ENCODE data around the gene MLXIPL. TPM values are rescaled to one million over a fixed set of nuclear protein-coding genes. Genes with fewer than 3 reads are reported as not detected.

Gene MLXIPL
- total RNA-seq, 2 experiments from 2014 or later: not detected

DNA sequence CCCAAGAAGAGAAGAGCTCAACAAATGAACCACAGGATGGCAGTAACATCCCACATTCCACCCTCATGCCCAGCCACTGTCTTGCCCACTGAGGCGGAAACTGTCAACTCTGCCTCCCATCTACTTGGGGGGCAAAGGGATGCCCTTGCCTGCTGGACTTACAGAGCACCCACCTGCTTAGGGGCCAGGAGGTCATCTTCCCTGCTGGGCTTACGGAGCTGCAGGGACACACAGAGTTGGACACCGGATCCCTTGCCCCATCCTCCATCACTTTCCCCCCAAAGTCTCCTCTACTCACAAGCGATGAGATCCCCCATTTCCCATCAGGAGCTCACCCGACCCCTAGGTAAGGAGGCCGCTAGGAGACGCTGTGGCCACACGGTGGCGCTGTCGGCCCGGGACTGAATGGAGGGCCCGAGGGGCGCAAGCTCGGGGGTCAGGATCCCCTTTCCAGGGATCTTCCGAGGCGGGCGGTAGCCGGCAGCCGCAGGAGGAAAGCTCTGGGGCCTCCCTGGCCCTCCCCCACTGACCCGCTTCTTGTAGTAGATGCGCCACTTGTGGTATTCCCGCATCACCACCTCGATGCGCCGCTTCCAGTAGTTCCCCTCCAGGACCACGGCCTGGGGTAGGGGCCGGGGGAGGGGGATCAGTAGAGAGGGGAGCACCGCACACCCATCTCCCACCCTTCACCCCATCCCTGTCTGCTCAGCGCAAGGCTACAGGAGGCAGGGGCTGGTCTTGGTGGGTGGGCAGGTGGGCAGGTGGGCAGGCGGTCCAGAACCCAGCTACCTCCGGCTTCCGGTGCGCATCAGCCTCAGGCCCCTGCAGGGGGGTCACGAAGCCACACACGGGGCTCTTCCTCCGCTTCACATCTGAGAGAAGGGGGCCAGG, 17.3 kb downstream of the MLXIPL start:
- H3K36me3 ChIP-seq (ENCODE audit: insufficient read depth, low read length): no peaks in the 10 kb centered on the region
- TF ChIP-seq EZH2phosphoT487 (IDR thresholded peaks at IDR 0.05; ENCODE audit: borderline replicate concordance, low read depth, low read length): no peak
- TF ChIP-seq, protein P1, sequence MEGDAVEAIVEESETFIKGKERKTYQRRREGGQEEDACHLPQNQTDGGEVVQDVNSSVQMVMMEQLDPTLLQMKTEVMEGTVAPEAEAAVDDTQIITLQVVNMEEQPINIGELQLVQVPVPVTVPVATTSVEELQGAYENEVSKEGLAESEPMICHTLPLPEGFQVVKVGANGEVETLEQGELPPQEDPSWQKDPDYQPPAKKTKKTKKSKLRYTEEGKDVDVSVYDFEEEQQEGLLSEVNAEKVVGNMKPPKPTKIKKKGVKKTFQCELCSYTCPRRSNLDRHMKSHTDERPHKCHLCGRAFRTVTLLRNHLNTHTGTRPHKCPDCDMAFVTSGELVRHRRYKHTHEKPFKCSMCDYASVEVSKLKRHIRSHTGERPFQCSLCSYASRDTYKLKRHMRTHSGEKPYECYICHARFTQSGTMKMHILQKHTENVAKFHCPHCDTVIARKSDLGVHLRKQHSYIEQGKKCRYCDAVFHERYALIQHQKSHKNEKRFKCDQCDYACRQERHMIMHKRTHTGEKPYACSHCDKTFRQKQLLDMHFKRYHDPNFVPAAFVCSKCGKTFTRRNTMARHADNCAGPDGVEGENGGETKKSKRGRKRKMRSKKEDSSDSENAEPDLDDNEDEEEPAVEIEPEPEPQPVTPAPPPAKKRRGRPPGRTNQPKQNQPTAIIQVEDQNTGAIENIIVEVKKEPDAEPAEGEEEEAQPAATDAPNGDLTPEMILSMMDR (conservative IDR thresholded peaks at IDR 0.05; ENCODE audit: low read length): peak; percentile 96
- no peaks in the 10 kb centered on the region for H3K9me3 ChIP-seq (ENCODE audit: low read length)
- no peak overlapping the region for H3K4me2 ChIP-seq (ENCODE audit: low read length)
- H3K27ac ChIP-seq (ENCODE audit: low read depth, low read length, poor library complexity, severe bottlenecking): no peak overlapping the region
- peak; percentile 74 for DNase-seq (ENCODE audit: low spot score)
- no peaks in the 10 kb centered on the region for H3K9me2 ChIP-seq (ENCODE audit: insufficient read depth, low read length)
- ChIA-PET CTCF (ENCODE audit: unreplicated experiment) (interaction anchor here (0.6 to 1.0 kb wide), 4 partner anchors 80 to 131 kb away, joined by 3 to 7 read pairs (median 4); partner anchors contain the start of genes ABHD11 and STX1A), POLR2A (interaction anchor here (0.6 kb wide), 1 partner anchor 1386 kb away, joined by 7 read pairs; no protein-coding TSS in a partner anchor)
- no peaks in the 10 kb centered on the region for H3K79me2 ChIP-seq (ENCODE audit: insufficient read depth, low read depth, low read length)
- no peak overlapping the region for H2AFZ ChIP-seq (ENCODE audit: low read length)
- intact Hi-C loops (cut with micrococcal nuclease; ENCODE audit: unreplicated experiment): loop anchor here (1.0 to 2.0 kb wide), 4 partner anchors 60 to 248 kb away; partner anchors contain the start of gene VPS37D
- no peak overlapping the region for H3K4me3 ChIP-seq (ENCODE audit: low read depth, low read length, poor library complexity, severe bottlenecking)
- H4K20me1 ChIP-seq (ENCODE audit: insufficient read depth, low read length): no peaks in the 10 kb centered on the region
- H3K4me1 ChIP-seq (ENCODE audit: insufficient read depth, low read length, poor library complexity, severe bottlenecking): no peaks in the 10 kb centered on the region
- BruUV-seq (replicated peaks): no TSS peak

DNA sequence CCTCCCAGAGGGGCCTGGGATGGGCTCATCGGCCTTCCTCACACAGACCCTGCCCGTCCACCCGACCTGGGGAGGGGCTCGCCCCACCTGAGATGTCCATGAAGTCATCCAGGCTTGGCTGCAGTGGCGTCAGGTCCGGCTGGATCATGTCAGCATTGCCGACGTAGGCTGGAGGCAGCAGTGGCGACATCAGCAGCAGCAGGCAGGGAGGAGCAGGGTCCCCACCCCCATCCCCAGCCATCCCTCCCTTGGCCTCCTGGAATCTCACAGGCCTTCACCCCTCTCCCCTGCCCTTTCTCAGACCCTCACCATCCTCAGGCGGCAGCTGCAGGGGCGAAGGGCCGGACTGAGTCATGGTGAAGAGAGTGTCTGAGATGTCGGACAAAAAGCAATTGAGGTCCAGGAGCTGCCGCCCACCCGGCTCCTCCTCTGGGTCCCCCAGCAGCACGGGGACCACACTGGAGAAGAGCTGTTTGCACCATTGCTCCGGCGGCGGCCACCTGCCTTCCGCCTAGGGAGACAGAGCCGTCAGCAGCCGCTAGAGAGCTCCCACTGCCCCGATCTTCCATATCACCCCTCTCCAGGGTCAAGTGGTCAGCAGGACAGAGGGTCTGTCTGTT, 18.6 kb downstream of the MLXIPL start:
- H3K9me3 ChIP-seq (ENCODE audit: low read length): no peaks in the 10 kb centered on the region
- no peak overlapping the region for H2AFZ ChIP-seq (ENCODE audit: low read length)
- no TSS peak for BruUV-seq (replicated peaks)
- H3K9me2 ChIP-seq (ENCODE audit: insufficient read depth, low read length): no peaks in the 10 kb centered on the region
- no peak overlapping the region for H3K27ac ChIP-seq (ENCODE audit: low read depth, low read length, poor library complexity, severe bottlenecking)
- no peaks in the 10 kb centered on the region for H3K36me3 ChIP-seq (ENCODE audit: insufficient read depth, low read length)
- no peak for DNase-seq (ENCODE audit: low spot score)
- intact Hi-C loops (cut with micrococcal nuclease; ENCODE audit: unreplicated experiment): loop anchor here (2.0 kb wide), 1 partner anchor 129 kb away; no protein-coding TSS in a partner anchor
- ChIA-PET CTCF (ENCODE audit: unreplicated experiment) (interaction anchor here (0.7 kb wide), 1 partner anchor 23 kb away, joined by 3 read pairs; no protein-coding TSS in a partner anchor), POLR2A (no interaction called here)
- no peaks in the 10 kb centered on the region for H3K79me2 ChIP-seq (ENCODE audit: insufficient read depth, low read depth, low read length)
- no peaks in the 10 kb centered on the region for H3K4me1 ChIP-seq (ENCODE audit: insufficient read depth, low read length, poor library complexity, severe bottlenecking)
- H3K4me2 ChIP-seq (ENCODE audit: low read length): no peak overlapping the region
- TF ChIP-seq EZH2phosphoT487 (IDR thresholded peaks at IDR 0.05; ENCODE audit: borderline replicate concordance, low read depth, low read length): no peak
- TF ChIP-seq, protein P1 (conservative IDR thresholded peaks at IDR 0.05; ENCODE audit: low read length): no peak
- H3K4me3 ChIP-seq (ENCODE audit: low read depth, low read length, poor library complexity, severe bottlenecking): no peak overlapping the region
- no peaks in the 10 kb centered on the region for H4K20me1 ChIP-seq (ENCODE audit: insufficient read depth, low read length)
